NCI-H748 (cell line): ENCODE measurements around the gene GNPAT.

Source experiments
- DNase-seq: peaks from one replicate; lab custom pipeline; 2025; ENCODE audit not compliant: unreplicated experiment; lab: John Stamatoyannopoulos, UW

The GNPAT gene

GRCh38 chr1:231241750-231242149 is 738 bp downstream of the GNPAT start:
- peak; percentile 15 for DNase-seq

- DNase-seq, result no peak
Observed at GRCh38 chr1:231242516-231243198, 1.6 kb downstream of the GNPAT start.

- no peak for DNase-seq
Observed at GRCh38 chr1:231248778-231249177, 7.8 kb downstream of the GNPAT start.

GRCh38 chr1:231252336-231252735 is 11.3 kb downstream of the GNPAT start:
- DNase-seq, result no peak

- no peak for DNase-seq
Observed at GRCh38 chr1:231260351-231260750, 19.3 kb downstream of the GNPAT start.

- no peak for DNase-seq
Observed at GRCh38 chr1:231264642-231265041, 23.6 kb downstream of the GNPAT start.

GRCh38 chr1:231265379-231265778 is 24.4 kb downstream of the GNPAT start:
- DNase-seq, result no peak

GRCh38 chr1:231266811-231267322 is 25.9 kb downstream of the GNPAT start:
- DNase-seq, result no peak

GRCh38 chr1:231272173-231272572 is 31.2 kb downstream of the GNPAT start:
- DNase-seq, result no peak

- no peak for DNase-seq
Observed at GRCh38 chr1:231272880-231273279, 31.9 kb downstream of the GNPAT start.

GRCh38 chr1:231274119-231274825 is 33.3 kb downstream of the GNPAT start:
- DNase-seq, result no peak

GRCh38 chr1:231278100-231278790 is 37.2 kb downstream of the GNPAT start:
- DNase-seq, result no peak

GRCh38 chr1:231279081-231279480 is 38.1 kb downstream of the GNPAT start:
- no peak for DNase-seq

GRCh38 chr1:231279683-231280082 is 38.7 kb downstream of the GNPAT start:
- DNase-seq, result no peak

- no peak for DNase-seq
Observed at GRCh38 chr1:231284441-231284840, 43.4 kb downstream of the GNPAT start.

- DNase-seq, result no peak
Observed at GRCh38 chr1:231286603-231287002, 45.6 kb downstream of the GNPAT start.

GRCh38 chr1:231295938-231296337 is 54.9 kb downstream of the GNPAT start:
- DNase-seq, result no peak

- DNase-seq, result no peak
Observed at GRCh38 chr1:231301990-231302389, 61.0 kb downstream of the GNPAT start.

GRCh38 chr1:231310391-231310934 is 69.5 kb downstream of the GNPAT start:
- no peak for DNase-seq

GRCh38 chr1:231311720-231312431 is 70.9 kb downstream of the GNPAT start:
- no peak for DNase-seq

GRCh38 chr1:231312432-231312788 is 71.4 kb downstream of the GNPAT start:
- no peak for DNase-seq
